IMR-90 (cell line): Measurements from ENCODE around the gene NOX3. TPM values are rescaled to one million over a fixed set of nuclear protein-coding genes. Genes with fewer than 3 reads are reported as not detected.

ENCODE experiments used
- ATAC-seq: fragments of 200-7000 bp; cut with Tn5 transposase; 2 replicates; pipeline ENCODE4 v1.9.1; 2020; ENCODE audit warnings: low read depth, mild to moderate bottlenecking, moderate library complexity
- BruUV-seq: library from RNA; stranded (reverse); fragments of 400-500 nt; replicated peaks from 2 replicates; lab custom pipeline; 2021; lab: Mats Ljungman, UMichigan
- CTCF ChIA-PET: fragments of 300-600 bp; formaldehyde crosslinking; extraction: SDS; loops from one replicate; lab custom pipeline; 2021; ENCODE audit warnings: antibody characterized with exemption; lab: Yijun Ruan, JAX
- POLR2A ChIA-PET: fragments of 300-600 bp; sonication (Branson Sonifier 250); formaldehyde crosslinking; loops from one replicate; lab custom pipeline; 2022; ENCODE audit warnings: antibody characterized with exemption; ENCODE audit not compliant: unreplicated experiment; lab: Charles Lee
- DNase-seq: peaks from one replicate; pipeline ENCODE4 v3.0.0; 2013
- H2AFZ ChIP-seq: replicated peaks from 2 replicates; pipeline ENCODE3; 2013; ENCODE audit warnings: low read length, mild to moderate bottlenecking; ENCODE audit not compliant: poor library complexity
- H2AK5ac ChIP-seq: 2 replicates; pipeline ENCODE4 v1.6.1; 2013; ENCODE audit warnings: low read depth, low read length, inconsistent platforms
- H2AK9ac ChIP-seq: replicated peaks from 2 replicates; pipeline ENCODE3; 2013; ENCODE audit warnings: mild to moderate bottlenecking, low read depth, low read length, moderate library complexity; ENCODE audit not compliant: poor library complexity
- H2BK120ac ChIP-seq: 2 replicates; pipeline ENCODE4 v1.6.1; 2013; ENCODE audit warnings: low read depth, low read length, inconsistent platforms
- H2BK15ac ChIP-seq: 3 replicates; pipeline ENCODE4 v1.6.1; 2013; ENCODE audit warnings: low read depth, low read length, inconsistent platforms
- H2BK20ac ChIP-seq: 2 replicates; pipeline ENCODE4 v1.6.1; 2013; ENCODE audit warnings: low read depth, mild to moderate bottlenecking, inconsistent platforms, low read length, moderate library complexity
- H2BK5ac ChIP-seq: 2 replicates; pipeline ENCODE4 v1.6.1; 2013; ENCODE audit warnings: mild to moderate bottlenecking, low read depth, low read length, inconsistent platforms; ENCODE audit not compliant: poor library complexity, severe bottlenecking
- H3K14ac ChIP-seq: replicated peaks from 2 replicates; pipeline ENCODE4 v1.6.1; 2013; ENCODE audit warnings: low read depth, low read length, inconsistent platforms
- H3K18ac ChIP-seq: 2 replicates; pipeline ENCODE4 v1.6.1; 2013; ENCODE audit warnings: low read depth, low read length, control low read depth
- H3K23ac ChIP-seq: 2 replicates; pipeline ENCODE4 v1.6.1; 2013; ENCODE audit warnings: low read depth, low read length, inconsistent platforms
- H3K27ac ChIP-seq: 2 replicates; pipeline ENCODE4 v1.5.1; 2013; ENCODE audit warnings: mild to moderate bottlenecking, control low read depth, low read length; ENCODE audit not compliant: insufficient read depth
- H3K27me3 ChIP-seq: 2 replicates; pipeline ENCODE4 v1.6.1; 2013; ENCODE audit warnings: low read length; ENCODE audit not compliant: control insufficient read depth, insufficient read depth
- H3K36me3 ChIP-seq: 2 replicates; pipeline ENCODE4 v1.6.1; 2013; ENCODE audit warnings: low read length, mixed read lengths; ENCODE audit not compliant: control insufficient read depth, insufficient read depth
- H3K4ac ChIP-seq: 2 replicates; pipeline ENCODE4 v1.6.1; 2013; ENCODE audit warnings: low read depth, low read length, inconsistent platforms
- H3K4me1 ChIP-seq: 2 replicates; pipeline ENCODE4 v1.6.1; 2013; ENCODE audit warnings: low read length, mixed read lengths; ENCODE audit not compliant: control insufficient read depth, insufficient read depth
- H3K4me2 ChIP-seq: 2 replicates; pipeline ENCODE4 v1.6.1; 2013; ENCODE audit warnings: low read depth, mild to moderate bottlenecking, control low read depth, low read length, moderate library complexity
- H3K4me3 ChIP-seq: 2 replicates; pipeline ENCODE4 v1.5.1; 2013; ENCODE audit warnings: low read depth, mild to moderate bottlenecking, control low read depth, low read length, moderate library complexity; ENCODE audit not compliant: insufficient read depth
- H3K56ac ChIP-seq: 2 replicates; pipeline ENCODE4 v1.6.1; 2013; ENCODE audit warnings: low read length, inconsistent platforms; ENCODE audit not compliant: insufficient read depth; ENCODE audit errors: extremely low read depth
- H3K79me1 ChIP-seq, 2 experiments: 2 replicates each; pipeline ENCODE4 v1.6.1; 2013; ENCODE audit warnings: low read length in 2 of 2, inconsistent platforms in 1 of 2, low read depth in 1 of 2
- H3K9ac ChIP-seq: 2 replicates; pipeline ENCODE4 v1.6.1; 2013; ENCODE audit warnings: low read depth, low read length, control low read depth
- H3K9me1 ChIP-seq: 2 replicates; pipeline ENCODE4 v1.6.1; 2013; ENCODE audit warnings: low read length, inconsistent platforms; ENCODE audit not compliant: insufficient read depth
- H3K9me3 ChIP-seq: 2 replicates; pipeline ENCODE4 v1.6.1; 2013; ENCODE audit warnings: low read length; ENCODE audit not compliant: control insufficient read depth, insufficient read depth
- H4K20me1 ChIP-seq: 2 replicates; pipeline ENCODE4 v1.6.1; 2013; ENCODE audit warnings: low read length, inconsistent platforms; ENCODE audit not compliant: insufficient read depth
- H4K5ac ChIP-seq: 2 replicates; pipeline ENCODE4 v1.6.1; 2013; ENCODE audit warnings: mild to moderate bottlenecking, low read depth, low read length, control low read depth
- H4K8ac ChIP-seq, 2 experiments: 2 replicates each; pipeline ENCODE4 v1.6.1; 2013; ENCODE audit warnings: low read depth in 2 of 2, low read length in 2 of 2, control low read depth in 1 of 2, inconsistent platforms in 1 of 2
- H4K91ac ChIP-seq: 2 replicates; pipeline ENCODE4 v1.6.1; 2013; ENCODE audit warnings: low read depth, low read length, inconsistent platforms; ENCODE audit not compliant: insufficient read depth
- CHD1 ChIP-seq: IDR thresholded peaks from 2 replicates; pipeline ENCODE4 v1.6.1; 2012; ENCODE audit warnings: low read depth, low read length, improper control_type of control experiment
- CTCF ChIP-seq: conservative IDR thresholded peaks from 2 replicates; pipeline ENCODE4 v1.5.1; 2012; ENCODE audit warnings: mild to moderate bottlenecking, low read depth, low read length, improper control_type of control experiment
- FOS ChIP-seq: fragments of 150-350 bp; IDR thresholded peaks from 2 replicates; pipeline ENCODE4 v1.6.1; 2016; ENCODE audit warnings: low read depth, low read length
- MAFK ChIP-seq: IDR thresholded peaks from 2 replicates; pipeline ENCODE4 v1.6.1; 2012; ENCODE audit warnings: low read depth, low read length, improper control_type of control experiment
- MAZ ChIP-seq: IDR thresholded peaks from 2 replicates; pipeline ENCODE4 v1.6.1; 2012; ENCODE audit warnings: low read depth, mild to moderate bottlenecking, low read length, improper control_type of control experiment, moderate library complexity, borderline replicate concordance
- MXI1 ChIP-seq: IDR thresholded peaks from 2 replicates; pipeline ENCODE4 v1.6.1; 2012; ENCODE audit warnings: low read depth, mild to moderate bottlenecking, low read length, moderate library complexity, borderline replicate concordance
- NFE2L2 ChIP-seq: fragments of 150-350 bp; IDR thresholded peaks from 2 replicates; pipeline ENCODE4 v1.6.1; 2016; ENCODE audit warnings: low read depth, mild to moderate bottlenecking, low read length
- POLR2A ChIP-seq: IDR thresholded peaks from 2 replicates; pipeline ENCODE4 v1.6.1; 2012; ENCODE audit warnings: mild to moderate bottlenecking, low read depth, low read length
- RAD21 ChIP-seq: IDR thresholded peaks from 2 replicates; pipeline ENCODE4 v1.6.1; 2012; ENCODE audit warnings: low read length, improper control_type of control experiment
- RFX5 ChIP-seq: IDR thresholded peaks from 2 replicates; pipeline ENCODE4 v1.8.0; 2012; ENCODE audit warnings: low read depth, mild to moderate bottlenecking, low read length, moderate library complexity
- SMC3 ChIP-seq: fragments of 150-350 bp; IDR thresholded peaks from 2 replicates; pipeline ENCODE4 v1.6.1; 2016; ENCODE audit warnings: low read depth, mild to moderate bottlenecking, antibody characterized with exemption, low read length, moderate library complexity
- USF2 ChIP-seq: fragments of 150-350 bp; IDR thresholded peaks from 2 replicates; pipeline ENCODE4 v1.6.1; 2017; ENCODE audit warnings: mild to moderate bottlenecking, antibody characterized with exemption, low read length, low read depth
- WGBS, 2 experiments: methylation state at CpG; one replicate each; pipeline versions ENCODE4 v1.1.5 to v1.1.7; 2013; ENCODE audit warnings: missing lambda C conversion rate in 2 of 2; ENCODE audit not compliant: insufficient read length in 1 of 2; ENCODE audit errors: extremely low coverage in 2 of 2; 5-methylcytosine and 5-hydroxymethylcytosine counted together
- dilution Hi-C: fragments of 300-500 bp; cut with HindIII; formaldehyde crosslinking; loops from one replicate; pipeline ENCODE4 v1.14.3; 2018; ENCODE audit warnings: low sequenced_read_pairs; ENCODE audit not compliant: unreplicated experiment
- in situ Hi-C: fragments of 300-500 bp; cut with MboI; formaldehyde crosslinking; loops from 3 replicates; pipeline ENCODE4 v1.14.3; 2019; ENCODE audit warnings: low sequenced_read_pairs, inconsistent platforms, mixed read lengths
- intact Hi-C: fragments of 100-400 bp; cut with micrococcal nuclease; formaldehyde crosslinking; loops from 2 replicates; pipeline ENCODE4 v1.10.0; 2022
- polyA plus RNA-seq, 3 experiments: library from polyadenylated mRNA; depleted of rRNA; stranded (reverse); fragments of >200 nt; gene quantifications; 2 replicates each; pipeline ENCODE4 v1.2.3, GENCODE V29; 2012; ENCODE audit warnings: low replicate concordance in 1 of 3
- total RNA-seq: library from RNA; depleted of rRNA; stranded (reverse); fragments of >200 nt; gene quantifications from 2 replicates; pipeline ENCODE4 v1.2.3, GENCODE V29; 2012

NOX3 gene
- total and polyA plus RNA-seq, 2 of the 4 experiments (the other 2 are of a cell fraction): not detected

- in situ Hi-C loops: no loop called here
- no peak overlapping the region for H2AK9ac ChIP-seq
- no peak overlapping the region for H2BK120ac ChIP-seq
- no peak overlapping the region for H3K27ac ChIP-seq
- POLR2A ChIA-PET: interaction anchor here (0.6 kb wide), 1 partner anchor 22 kb away, joined by 3 read pairs; no protein-coding TSS in a partner anchor
- H3K56ac ChIP-seq: no peak overlapping the region
- H3K4me3 ChIP-seq: no peak overlapping the region
- H3K14ac ChIP-seq: no peak overlapping the region
- H3K4ac ChIP-seq: no peak overlapping the region
- H2BK5ac ChIP-seq: no peak overlapping the region
- H3K27me3 ChIP-seq: no peaks in the 10 kb centered on the region
- TF ChIP-seq MAZ (no peak), CHD1 (no peak), MAFK (no peak), RAD21 (no peak), NFE2L2 (no peak), USF2 (no peak), CTCF (no peak), FOS (no peak), POLR2A (no peak), SMC3 (no peak), MXI1 (no peak), RFX5 (no peak)
- H4K91ac ChIP-seq: no peak overlapping the region
- no peak overlapping the region for H2BK20ac ChIP-seq
- 48% methylated on average over 4 of the region's 5 CpGs; no CpG with 5 or more reads in 1 of the 2 experiments for WGBS, 2 experiments
- no peaks in the 10 kb centered on the region for H4K20me1 ChIP-seq
- DNase-seq (no peak), ATAC-seq (no peak)
- intact Hi-C loops: no loop called here
- H3K18ac ChIP-seq: no peak overlapping the region
- H2AFZ ChIP-seq: peak overlapping the region; percentile 33
- no TSS peak for BruUV-seq
- no peak overlapping the region for H2AK5ac ChIP-seq
- no peaks in the 10 kb centered on the region for H3K9me1 ChIP-seq
- no peak overlapping the region for H4K5ac ChIP-seq
- H3K79me1 ChIP-seq: no peaks in the 10 kb centered on the region
- no peaks in the 10 kb centered on the region for H3K36me3 ChIP-seq
- H3K4me1 ChIP-seq: 0 out of 2 replicates have a peak, but pooled peaks cover 1% of the 10 kb centered on the region
- CTCF ChIA-PET: interaction anchor here (0.7 kb wide), 1 partner anchor 46 kb away, joined by 3 read pairs; no protein-coding TSS in a partner anchor
- no peak overlapping the region for H3K4me2 ChIP-seq
- H3K9me3 ChIP-seq: no peaks in the 10 kb centered on the region
- H3K9ac ChIP-seq: no peak overlapping the region
- dilution Hi-C loops: no loop called here
- no peak overlapping the region for H4K8ac ChIP-seq
- no peak overlapping the region for H2BK15ac ChIP-seq
- H3K23ac ChIP-seq: no peak overlapping the region
Observed at GRCh38 chr6:155448668-155449449, 6.8 kb downstream of the NOX3 start.
